NCI-H1436 (cell line): ENCODE results near the gene DAPK1.
"Not testable (repeated sequence)": the region's sequence is repeated elsewhere in the genome, so short reads cannot be mapped to it uniquely, and the experiment has no call there.

ENCODE experiments used
- DNase-seq: peaks from one replicate; lab custom pipeline; 2025; lab: John Stamatoyannopoulos, UW

The DAPK1 gene

GRCh38 chr9:87742813-87743428 lies 245.3 kb downstream of the DAPK1 start:
- DNase-seq: no peak

GRCh38 chr9:87744247-87744646 lies 246.6 kb downstream of the DAPK1 start:
- DNase-seq: not testable (repeated sequence)

- no peak for DNase-seq
Observed at GRCh38 chr9:87746186-87746585, 248.5 kb downstream of the DAPK1 start.

GRCh38 chr9:87748881-87749280 lies 251.2 kb downstream of the DAPK1 start:
- no peak for DNase-seq

GRCh38 chr9:87749335-87750035 lies 251.8 kb downstream of the DAPK1 start:
- no peak for DNase-seq

GRCh38 chr9:87750726-87751125 lies 253.1 kb downstream of the DAPK1 start:
- DNase-seq: no peak

- DNase-seq: no peak
Observed at GRCh38 chr9:87751423-87751822, 253.8 kb downstream of the DAPK1 start.

- DNase-seq: no peak
Observed at GRCh38 chr9:87751868-87752267, 254.2 kb downstream of the DAPK1 start.

GRCh38 chr9:87753313-87753712 lies 255.6 kb downstream of the DAPK1 start:
- DNase-seq: no peak
